Measurements from ENCODE around the gene LGALS3BP.

The LGALS3BP gene

DNA sequence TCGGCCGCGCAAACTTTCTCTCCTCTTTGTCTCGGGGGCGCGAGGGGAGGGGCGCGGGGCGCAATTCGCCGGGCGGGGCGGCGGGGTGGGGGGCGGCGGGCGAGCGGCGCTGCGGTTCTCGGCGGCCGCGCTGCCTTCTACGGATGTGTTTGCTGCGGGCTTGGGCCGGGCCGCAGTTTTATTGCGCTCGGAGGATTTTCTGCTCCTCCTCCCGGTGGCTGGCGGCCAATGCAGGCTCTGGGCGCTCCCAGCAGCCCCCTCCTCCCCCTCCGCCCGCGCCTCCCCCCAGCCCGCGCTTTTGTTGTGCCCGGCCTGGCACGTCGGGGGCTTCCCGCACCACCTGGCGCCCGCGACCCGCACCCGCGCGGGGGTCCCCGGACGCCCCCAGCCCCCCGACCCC is 54.5 kb downstream of the LGALS3BP start, which contains the start of gene TIMP2:
Gene TIMP2 (minus strand): TSS at position 154 of the 400 bp plus-strand sequence. CDS start 299 bp downstream, outside the sequence.
- peak within 1 kb of the TSS; percentile 85 for H3K4me3 ChIP-seq (replicated peaks; ENCODE audit: low read depth, low read length)
- TF ChIP-seq, protein P1, sequence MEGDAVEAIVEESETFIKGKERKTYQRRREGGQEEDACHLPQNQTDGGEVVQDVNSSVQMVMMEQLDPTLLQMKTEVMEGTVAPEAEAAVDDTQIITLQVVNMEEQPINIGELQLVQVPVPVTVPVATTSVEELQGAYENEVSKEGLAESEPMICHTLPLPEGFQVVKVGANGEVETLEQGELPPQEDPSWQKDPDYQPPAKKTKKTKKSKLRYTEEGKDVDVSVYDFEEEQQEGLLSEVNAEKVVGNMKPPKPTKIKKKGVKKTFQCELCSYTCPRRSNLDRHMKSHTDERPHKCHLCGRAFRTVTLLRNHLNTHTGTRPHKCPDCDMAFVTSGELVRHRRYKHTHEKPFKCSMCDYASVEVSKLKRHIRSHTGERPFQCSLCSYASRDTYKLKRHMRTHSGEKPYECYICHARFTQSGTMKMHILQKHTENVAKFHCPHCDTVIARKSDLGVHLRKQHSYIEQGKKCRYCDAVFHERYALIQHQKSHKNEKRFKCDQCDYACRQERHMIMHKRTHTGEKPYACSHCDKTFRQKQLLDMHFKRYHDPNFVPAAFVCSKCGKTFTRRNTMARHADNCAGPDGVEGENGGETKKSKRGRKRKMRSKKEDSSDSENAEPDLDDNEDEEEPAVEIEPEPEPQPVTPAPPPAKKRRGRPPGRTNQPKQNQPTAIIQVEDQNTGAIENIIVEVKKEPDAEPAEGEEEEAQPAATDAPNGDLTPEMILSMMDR (IDR thresholded peaks at IDR 0.05; ENCODE audit: low read depth, low read length, missing control alignments), result no peak
- peak; percentile 43 for DNase-seq (ENCODE audit: extremely low read depth, low read depth)

- DNase-seq (ENCODE audit: extremely low read depth, low read depth), result no peak
- H3K4me3 ChIP-seq (replicated peaks; ENCODE audit: low read depth, low read length), result peak overlapping the region; percentile 85
- TF ChIP-seq, protein P1 (IDR thresholded peaks at IDR 0.05; ENCODE audit: low read depth, low read length, missing control alignments), result no peak
Measured at GRCh38 chr17:78924481-78925151, 55.1 kb downstream of the LGALS3BP start.

GRCh38 chr17:78923660-78924453 is 55.9 kb downstream of the LGALS3BP start:
- TF ChIP-seq, protein P1 (IDR thresholded peaks at IDR 0.05; ENCODE audit: low read depth, low read length, missing control alignments), result no peak
- H3K4me3 ChIP-seq (replicated peaks; ENCODE audit: low read depth, low read length), result peak overlapping the region; percentile 85
- DNase-seq (ENCODE audit: extremely low read depth, low read depth), result no peak

GRCh38 chr17:78922816-78923498 is 56.8 kb downstream of the LGALS3BP start:
- H3K4me3 ChIP-seq (replicated peaks; ENCODE audit: low read depth, low read length), result peak overlapping the region; percentile 85
- DNase-seq (ENCODE audit: extremely low read depth, low read depth), result no peak
- TF ChIP-seq, protein P1 (IDR thresholded peaks at IDR 0.05; ENCODE audit: low read depth, low read length, missing control alignments), result no peak

GRCh38 chr17:78921437-78921971 is 58.2 kb downstream of the LGALS3BP start:
- no peak for DNase-seq (ENCODE audit: extremely low read depth, low read depth)
- TF ChIP-seq, protein P1 (IDR thresholded peaks at IDR 0.05; ENCODE audit: low read depth, low read length, missing control alignments), result no peak

More at GRCh38 chr17:78921437-78921971, 58.2 kb downstream of the LGALS3BP start:
- H3K4me3 ChIP-seq (replicated peaks; ENCODE audit: low read depth, low read length), result peak overlapping the region; percentile 9
